ENCODE data around the gene RYR1.
"Not testable (repeated sequence)": the region's sequence is repeated elsewhere in the genome, so short reads cannot be mapped to it uniquely, and the experiment has no call there.

GRCh38 chr19:38410407-38410806 lies 23.1 kb upstream of the RYR1 start:
- not testable (repeated sequence) for TF ChIP-seq EP300 (IDR thresholded peaks at IDR 0.05; ENCODE audit: borderline replicate concordance in 1 of 2, low read depth in 1 of 2, low read length in 1 of 2); CTCF (IDR thresholded peaks at IDR 0.05); EZH2phosphoT487 (IDR thresholded peaks at IDR 0.05; ENCODE audit: borderline replicate concordance, low read depth); POLR2AphosphoS5 (IDR thresholded peaks at IDR 0.05; ENCODE audit: low read depth, low read length); GATA2 (CRISPR knock-in tag; IDR thresholded peaks at IDR 0.05); MAX (IDR thresholded peaks at IDR 0.05; ENCODE audit: low read depth); ELF1 (IDR thresholded peaks at IDR 0.05); JUND (IDR thresholded peaks at IDR 0.05); NFIC (IDR thresholded peaks at IDR 0.05; ENCODE audit: borderline replicate concordance); SIN3A (IDR thresholded peaks at IDR 0.05; ENCODE audit: borderline replicate concordance, low read depth, low read length); MEF2A (IDR thresholded peaks at IDR 0.05; ENCODE audit: borderline replicate concordance, low read depth)
- TF ChIP-seq, protein P1, sequence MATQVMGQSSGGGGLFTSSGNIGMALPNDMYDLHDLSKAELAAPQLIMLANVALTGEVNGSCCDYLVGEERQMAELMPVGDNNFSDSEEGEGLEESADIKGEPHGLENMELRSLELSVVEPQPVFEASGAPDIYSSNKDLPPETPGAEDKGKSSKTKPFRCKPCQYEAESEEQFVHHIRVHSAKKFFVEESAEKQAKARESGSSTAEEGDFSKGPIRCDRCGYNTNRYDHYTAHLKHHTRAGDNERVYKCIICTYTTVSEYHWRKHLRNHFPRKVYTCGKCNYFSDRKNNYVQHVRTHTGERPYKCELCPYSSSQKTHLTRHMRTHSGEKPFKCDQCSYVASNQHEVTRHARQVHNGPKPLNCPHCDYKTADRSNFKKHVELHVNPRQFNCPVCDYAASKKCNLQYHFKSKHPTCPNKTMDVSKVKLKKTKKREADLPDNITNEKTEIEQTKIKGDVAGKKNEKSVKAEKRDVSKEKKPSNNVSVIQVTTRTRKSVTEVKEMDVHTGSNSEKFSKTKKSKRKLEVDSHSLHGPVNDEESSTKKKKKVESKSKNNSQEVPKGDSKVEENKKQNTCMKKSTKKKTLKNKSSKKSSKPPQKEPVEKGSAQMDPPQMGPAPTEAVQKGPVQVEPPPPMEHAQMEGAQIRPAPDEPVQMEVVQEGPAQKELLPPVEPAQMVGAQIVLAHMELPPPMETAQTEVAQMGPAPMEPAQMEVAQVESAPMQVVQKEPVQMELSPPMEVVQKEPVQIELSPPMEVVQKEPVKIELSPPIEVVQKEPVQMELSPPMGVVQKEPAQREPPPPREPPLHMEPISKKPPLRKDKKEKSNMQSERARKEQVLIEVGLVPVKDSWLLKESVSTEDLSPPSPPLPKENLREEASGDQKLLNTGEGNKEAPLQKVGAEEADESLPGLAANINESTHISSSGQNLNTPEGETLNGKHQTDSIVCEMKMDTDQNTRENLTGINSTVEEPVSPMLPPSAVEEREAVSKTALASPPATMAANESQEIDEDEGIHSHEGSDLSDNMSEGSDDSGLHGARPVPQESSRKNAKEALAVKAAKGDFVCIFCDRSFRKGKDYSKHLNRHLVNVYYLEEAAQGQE (IDR thresholded peaks at IDR 0.05; ENCODE audit: low read depth, low read length), result not testable (repeated sequence)
- TF ChIP-seq, protein P2, sequence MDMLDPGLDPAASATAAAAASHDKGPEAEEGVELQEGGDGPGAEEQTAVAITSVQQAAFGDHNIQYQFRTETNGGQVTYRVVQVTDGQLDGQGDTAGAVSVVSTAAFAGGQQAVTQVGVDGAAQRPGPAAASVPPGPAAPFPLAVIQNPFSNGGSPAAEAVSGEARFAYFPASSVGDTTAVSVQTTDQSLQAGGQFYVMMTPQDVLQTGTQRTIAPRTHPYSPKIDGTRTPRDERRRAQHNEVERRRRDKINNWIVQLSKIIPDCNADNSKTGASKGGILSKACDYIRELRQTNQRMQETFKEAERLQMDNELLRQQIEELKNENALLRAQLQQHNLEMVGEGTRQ (IDR thresholded peaks at IDR 0.05; ENCODE audit: borderline replicate concordance, low read depth, low read length), result not testable (repeated sequence)
- TF ChIP-seq, protein P3, sequence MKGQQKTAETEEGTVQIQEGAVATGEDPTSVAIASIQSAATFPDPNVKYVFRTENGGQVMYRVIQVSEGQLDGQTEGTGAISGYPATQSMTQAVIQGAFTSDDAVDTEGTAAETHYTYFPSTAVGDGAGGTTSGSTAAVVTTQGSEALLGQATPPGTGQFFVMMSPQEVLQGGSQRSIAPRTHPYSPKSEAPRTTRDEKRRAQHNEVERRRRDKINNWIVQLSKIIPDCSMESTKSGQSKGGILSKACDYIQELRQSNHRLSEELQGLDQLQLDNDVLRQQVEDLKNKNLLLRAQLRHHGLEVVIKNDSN (IDR thresholded peaks at IDR 0.05; ENCODE audit: borderline replicate concordance, low read depth), result not testable (repeated sequence)

Data from SK-N-SH (cell line).